ENCODE data around the gene APOF. TPM values are rescaled to one million over a fixed set of nuclear protein-coding genes. Genes with fewer than 3 reads are reported as not detected.
"Not testable (repeated sequence)": the region's sequence is repeated elsewhere in the genome, so short reads cannot be mapped to it uniquely, and the experiment has no call there.

APOF gene
- total RNA-seq, 1 donor from 2014 or later = not detected

GRCh38 chr12:56359851-56360767 lies 2.5 kb downstream of the APOF start, which contains the start of gene STAT2:
Gene STAT2 (minus strand): TSS chr12:56360107. CDS start chr12:56356571, 3,536 bp downstream.
- peaks cover 28% of the 10 kb centered on the region for H3K4me1 Mint-ChIP-seq (ENCODE audit: unreplicated experiment)
- H3K27ac Mint-ChIP-seq (ENCODE audit: unreplicated experiment) = peak within 1 kb of the TSS; percentile 97
- peaks cover 9% of the 10 kb centered on the region for H3K36me3 Mint-ChIP-seq (ENCODE audit: unreplicated experiment)
- no peaks in the 10 kb centered on the region for H3K9me3 Mint-ChIP-seq (ENCODE audit: unreplicated experiment)
- no peak for TF ChIP-seq CTCF (IDR thresholded peaks at IDR 0.05)
- H3K27me3 Mint-ChIP-seq (ENCODE audit: unreplicated experiment) = no peaks in the 10 kb centered on the region
- DNase-seq (ENCODE audit: extremely low spot score, unreplicated experiment) = peak; percentile 100
- peak within 1 kb of the TSS; percentile 93 for H3K4me3 Mint-ChIP-seq (ENCODE audit: unreplicated experiment)

GRCh38 chr12:56358836-56359532 lies 3.7 kb downstream of the APOF start:
- no peaks in the 10 kb centered on the region for H3K27me3 Mint-ChIP-seq (ENCODE audit: unreplicated experiment)
- no peak for DNase-seq (ENCODE audit: extremely low spot score, unreplicated experiment)
- peak overlapping the region; percentile 93 for H3K4me3 Mint-ChIP-seq (ENCODE audit: unreplicated experiment)
- peaks cover 28% of the 10 kb centered on the region for H3K4me1 Mint-ChIP-seq (ENCODE audit: unreplicated experiment)
- peak overlapping the region; percentile 97 for H3K27ac Mint-ChIP-seq (ENCODE audit: unreplicated experiment)
- TF ChIP-seq CTCF (IDR thresholded peaks at IDR 0.05) = no peak
- H3K9me3 Mint-ChIP-seq (ENCODE audit: unreplicated experiment) = no peaks in the 10 kb centered on the region
- peaks cover 19% of the 10 kb centered on the region for H3K36me3 Mint-ChIP-seq (ENCODE audit: unreplicated experiment)

GRCh38 chr12:56351325-56351724 lies 11.3 kb downstream of the APOF start:
- Mint-ChIP-seq H3K27ac (ENCODE audit: unreplicated experiment) (no peak overlapping the region), H3K9me3 (ENCODE audit: unreplicated experiment) (no peaks in the 10 kb centered on the region), H3K27me3 (ENCODE audit: unreplicated experiment) (no peaks in the 10 kb centered on the region), H3K36me3 (ENCODE audit: unreplicated experiment) (peaks cover 57% of the 10 kb centered on the region), H3K4me3 (ENCODE audit: unreplicated experiment) (no peak overlapping the region), H3K4me1 (ENCODE audit: unreplicated experiment) (no peaks in the 10 kb centered on the region)
- no peak for DNase-seq (ENCODE audit: extremely low spot score, unreplicated experiment)
- no peak for TF ChIP-seq CTCF (IDR thresholded peaks at IDR 0.05)

GRCh38 chr12:56350662-56351061 lies 12.0 kb downstream of the APOF start:
- Mint-ChIP-seq H3K27ac (ENCODE audit: unreplicated experiment) (no peak overlapping the region), H3K36me3 (ENCODE audit: unreplicated experiment) (peaks cover 60% of the 10 kb centered on the region), H3K27me3 (ENCODE audit: unreplicated experiment) (no peaks in the 10 kb centered on the region), H3K4me3 (ENCODE audit: unreplicated experiment) (no peak overlapping the region), H3K4me1 (ENCODE audit: unreplicated experiment) (no peaks in the 10 kb centered on the region), H3K9me3 (ENCODE audit: unreplicated experiment) (no peaks in the 10 kb centered on the region)
- no peak for TF ChIP-seq CTCF (IDR thresholded peaks at IDR 0.05)
- DNase-seq (ENCODE audit: extremely low spot score, unreplicated experiment) = no peak

- no peak for TF ChIP-seq CTCF (IDR thresholded peaks at IDR 0.05)
- H3K4me1 Mint-ChIP-seq (ENCODE audit: unreplicated experiment) = no peaks in the 10 kb centered on the region
- H3K27me3 Mint-ChIP-seq (ENCODE audit: unreplicated experiment) = no peaks in the 10 kb centered on the region
- H3K27ac Mint-ChIP-seq (ENCODE audit: unreplicated experiment) = no peak overlapping the region
- no peaks in the 10 kb centered on the region for H3K9me3 Mint-ChIP-seq (ENCODE audit: unreplicated experiment)
- no peak overlapping the region for H3K4me3 Mint-ChIP-seq (ENCODE audit: unreplicated experiment)
- no peak for DNase-seq (ENCODE audit: extremely low spot score, unreplicated experiment)
- peaks cover 54% of the 10 kb centered on the region for H3K36me3 Mint-ChIP-seq (ENCODE audit: unreplicated experiment)
Observed at GRCh38 chr12:56348776-56349175, 13.9 kb downstream of the APOF start.

GRCh38 chr12:56347255-56347654 lies 15.4 kb downstream of the APOF start:
- peaks cover 60% of the 10 kb centered on the region for H3K36me3 Mint-ChIP-seq (ENCODE audit: unreplicated experiment)
- not testable (repeated sequence) for H3K27me3 Mint-ChIP-seq (ENCODE audit: unreplicated experiment); H3K27ac Mint-ChIP-seq (ENCODE audit: unreplicated experiment)

More at GRCh38 chr12:56347255-56347654, 15.4 kb downstream of the APOF start:
- not testable (repeated sequence) for H3K4me3 Mint-ChIP-seq (ENCODE audit: unreplicated experiment); H3K4me1 Mint-ChIP-seq (ENCODE audit: unreplicated experiment); DNase-seq (ENCODE audit: extremely low spot score, unreplicated experiment); H3K9me3 Mint-ChIP-seq (ENCODE audit: unreplicated experiment)
